Endothelial cell of umbilical vein (primary cell): ENCODE measurements around the gene ZNF611.

Experiments
- CTCF ChIP-seq, 2 donors: IDR thresholded peaks; 1 replicate in 1 of 2; 2 replicates in 1 of 2; pipeline ENCODE4 v1.5.1; 2011; ENCODE audit warnings: low read length in 2 of 2, mild to moderate bottlenecking in 2 of 2, moderate library complexity in 2 of 2, control low read depth in 1 of 2, inconsistent platforms in 1 of 2, low read depth in 1 of 2; ENCODE audit not compliant: insufficient read depth in 1 of 2; ENCODE audit errors: extremely low read depth in 1 of 2
- EZH2 ChIP-seq: IDR thresholded peaks from 2 replicates; pipeline ENCODE4 v1.6.1; 2012; ENCODE audit warnings: borderline replicate concordance, low read depth, mild to moderate bottlenecking, moderate library complexity, low read length, inconsistent platforms; ENCODE audit not compliant: severe bottlenecking
- FOS ChIP-seq: IDR thresholded peaks from 2 replicates; pipeline ENCODE4 v1.6.1; 2011; ENCODE audit warnings: mild to moderate bottlenecking, low read length, moderate library complexity, borderline replicate concordance; ENCODE audit not compliant: insufficient read depth
- GATA2 ChIP-seq: IDR thresholded peaks from 2 replicates; pipeline ENCODE4 v1.7.0; 2011; ENCODE audit warnings: low read depth, mild to moderate bottlenecking, moderate library complexity, mixed read lengths, low read length; ENCODE audit not compliant: insufficient read length, insufficient read depth
- MAX ChIP-seq: IDR thresholded peaks from 2 replicates; pipeline ENCODE4 v1.6.1; 2011; ENCODE audit not compliant: insufficient read depth, insufficient read length
- POLR2A ChIP-seq: IDR thresholded peaks from 2 replicates; pipeline ENCODE4 v1.6.1; 2012; ENCODE audit warnings: low read depth, mild to moderate bottlenecking, control low read depth, low read length
- POLR2AphosphoS5 ChIP-seq: IDR thresholded peaks from 2 replicates; pipeline ENCODE4 v1.6.1; 2012; ENCODE audit warnings: low read depth, mild to moderate bottlenecking, control low read depth, low read length, moderate library complexity; ENCODE audit not compliant: insufficient read depth

GRCh38 chr19:52665529-52665928 is 69.3 kb downstream of the ZNF611 start:
- no peak for TF ChIP-seq POLR2A
- no peak for TF ChIP-seq POLR2AphosphoS5
- TF ChIP-seq CTCF (IDR thresholded peaks at IDR 0.05; ENCODE audit: extremely low read depth in 1 of 2, insufficient read depth in 1 of 2, low read depth in 1 of 2, low read length in 2 of 2): no peak
- TF ChIP-seq MAX: no peak
- no peak for TF ChIP-seq GATA2
- no peak for TF ChIP-seq EZH2
- no peak for TF ChIP-seq FOS
